Activated T-cell treated with anti-CD3 and anti-CD28 coated beads, Interleukin-2, amount 50 U/mL, for 24 hours (primary cell): ENCODE measurements around the gene CD244.

Source experiments
- DNase-seq: peaks from one replicate; pipeline ENCODE4 v3.0.0-alpha.2; 2020
- H3K27ac Mint-ChIP-seq: 2 replicates; pipeline ENCODE4 v1.8.0; 2020; ENCODE audit warnings: mild to moderate bottlenecking, mixed read lengths
- H3K27me3 Mint-ChIP-seq: 2 replicates; pipeline ENCODE4 v1.8.0; 2020; ENCODE audit warnings: mixed read lengths
- H3K36me3 Mint-ChIP-seq: 2 replicates; pipeline ENCODE4 v1.8.0; 2020; ENCODE audit warnings: low read depth, mixed read lengths
- H3K4me1 Mint-ChIP-seq: 2 replicates; pipeline ENCODE4 v1.8.0; 2020; ENCODE audit warnings: low read depth, mixed read lengths
- H3K4me3 Mint-ChIP-seq: 2 replicates; pipeline ENCODE4 v1.8.0; 2020; ENCODE audit warnings: mild to moderate bottlenecking, moderate library complexity, mixed read lengths
- H3K9me3 Mint-ChIP-seq: 2 replicates; pipeline ENCODE4 v1.8.0; 2020; ENCODE audit warnings: mixed read lengths

Gene CD244

DNA sequence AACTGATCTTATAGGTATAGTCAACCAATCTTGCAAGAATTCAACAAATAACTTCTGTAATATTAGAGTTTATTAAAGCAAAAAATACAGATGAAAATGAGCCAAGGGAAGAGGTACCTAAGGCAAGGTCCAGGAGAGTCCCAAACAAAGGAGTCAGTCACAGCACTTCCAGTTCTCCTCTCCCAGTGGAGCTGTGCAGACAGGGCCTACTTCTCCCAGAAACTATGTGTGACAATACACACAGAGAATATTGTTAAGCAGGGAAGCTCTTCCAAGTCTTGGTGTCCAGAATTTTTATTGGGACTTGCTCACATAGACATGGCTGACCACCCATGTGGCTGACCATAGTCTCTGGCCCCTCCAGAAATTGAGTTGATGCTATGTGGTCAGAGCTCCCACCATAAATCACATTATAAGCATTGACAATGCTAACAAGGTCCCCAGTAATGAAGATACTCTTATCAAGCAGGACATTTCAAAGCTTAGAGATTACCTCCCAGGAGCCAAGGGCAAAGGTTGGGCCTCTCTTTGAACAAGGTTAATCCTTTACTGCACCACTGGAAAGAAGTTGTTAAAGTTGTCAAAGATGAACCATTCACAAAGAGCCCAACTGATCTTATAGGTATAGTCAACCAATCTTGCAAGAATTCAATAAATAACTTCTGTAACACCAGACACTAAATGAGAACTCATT lies 3.5 kb upstream of the CD244 start:
- H3K4me3 Mint-ChIP-seq: no peak overlapping the region
- peaks cover 30% of the 10 kb centered on the region for H3K4me1 Mint-ChIP-seq
- no peak overlapping the region for H3K27ac Mint-ChIP-seq
- no peaks in the 10 kb centered on the region for H3K9me3 Mint-ChIP-seq
- no peak for DNase-seq
- no peaks in the 10 kb centered on the region for H3K36me3 Mint-ChIP-seq
- H3K27me3 Mint-ChIP-seq: no peaks in the 10 kb centered on the region

DNA sequence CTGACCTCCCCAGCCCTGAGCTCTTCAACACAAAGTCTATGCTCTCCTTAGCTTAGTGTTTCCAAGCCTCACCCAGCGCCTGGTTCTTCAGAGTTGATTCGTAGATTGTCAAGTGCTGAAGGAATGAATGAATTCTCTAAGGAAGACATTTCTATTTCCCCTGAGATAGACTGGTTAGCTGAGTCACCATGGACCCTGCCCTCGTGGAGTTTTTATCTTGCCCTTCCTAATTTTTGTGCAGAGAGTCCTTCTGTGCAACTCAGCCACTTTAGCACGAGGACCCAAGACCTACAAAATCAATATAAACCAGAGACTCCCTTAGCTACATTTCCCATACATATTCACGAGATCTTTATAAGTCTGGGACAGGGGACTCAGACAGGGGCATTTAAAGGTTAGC lies 2.6 kb upstream of the CD244 start:
- H3K9me3 Mint-ChIP-seq: no peaks in the 10 kb centered on the region
- peaks cover 30% of the 10 kb centered on the region for H3K4me1 Mint-ChIP-seq
- no peaks in the 10 kb centered on the region for H3K27me3 Mint-ChIP-seq
- no peak overlapping the region for H3K27ac Mint-ChIP-seq
- H3K4me3 Mint-ChIP-seq: no peak overlapping the region
- H3K36me3 Mint-ChIP-seq: no peaks in the 10 kb centered on the region
- no peak for DNase-seq

DNA sequence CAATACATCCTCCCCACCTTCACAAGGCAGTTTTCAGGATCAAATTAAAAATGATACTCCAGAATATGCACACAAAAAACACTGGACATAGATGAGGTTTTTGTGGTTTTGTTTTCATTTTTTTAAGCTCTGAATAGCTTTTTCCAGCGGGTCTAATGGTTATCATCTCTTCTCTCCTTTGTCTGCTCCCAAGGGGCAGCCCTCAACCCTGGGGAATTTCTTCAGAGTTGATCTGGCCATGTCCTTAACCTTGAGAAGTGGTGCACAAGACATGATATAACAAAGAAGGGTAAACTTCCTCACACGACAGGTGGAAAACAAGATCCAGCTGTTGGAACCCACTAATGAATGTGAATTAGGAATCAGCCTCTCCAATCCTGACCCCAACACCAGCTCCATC lies 1.5 kb upstream of the CD244 start:
- no peak for DNase-seq
- H3K36me3 Mint-ChIP-seq: no peaks in the 10 kb centered on the region
- H3K27me3 Mint-ChIP-seq: no peaks in the 10 kb centered on the region
- no peaks in the 10 kb centered on the region for H3K9me3 Mint-ChIP-seq
- H3K4me3 Mint-ChIP-seq: no peak overlapping the region
- peaks cover 30% of the 10 kb centered on the region for H3K4me1 Mint-ChIP-seq
- no peak overlapping the region for H3K27ac Mint-ChIP-seq

DNA sequence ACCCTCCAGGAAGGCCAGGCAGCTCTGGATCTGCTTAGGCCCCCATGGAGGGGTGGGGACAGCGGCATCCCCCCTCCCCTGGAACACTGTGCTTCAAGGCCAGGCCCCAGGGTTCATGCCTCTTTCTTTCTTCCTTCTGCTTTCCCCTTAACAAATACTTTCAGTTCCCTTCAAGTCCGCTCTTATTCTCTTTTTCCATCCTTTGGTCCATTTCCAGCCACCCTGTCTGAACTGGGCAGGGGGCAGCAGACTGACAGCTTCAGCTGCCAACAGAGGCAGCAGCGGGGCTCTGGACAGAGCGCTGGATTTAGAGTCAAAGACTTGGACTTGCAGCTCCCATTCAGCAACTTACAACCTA lies 1.1 kb upstream of the CD244 start:
- no peak overlapping the region for H3K27ac Mint-ChIP-seq
- H3K27me3 Mint-ChIP-seq: no peaks in the 10 kb centered on the region
- H3K4me3 Mint-ChIP-seq: no peak overlapping the region
- no peaks in the 10 kb centered on the region for H3K36me3 Mint-ChIP-seq
- H3K9me3 Mint-ChIP-seq: no peaks in the 10 kb centered on the region
- peaks cover 31% of the 10 kb centered on the region for H3K4me1 Mint-ChIP-seq
- DNase-seq: no peak

DNA sequence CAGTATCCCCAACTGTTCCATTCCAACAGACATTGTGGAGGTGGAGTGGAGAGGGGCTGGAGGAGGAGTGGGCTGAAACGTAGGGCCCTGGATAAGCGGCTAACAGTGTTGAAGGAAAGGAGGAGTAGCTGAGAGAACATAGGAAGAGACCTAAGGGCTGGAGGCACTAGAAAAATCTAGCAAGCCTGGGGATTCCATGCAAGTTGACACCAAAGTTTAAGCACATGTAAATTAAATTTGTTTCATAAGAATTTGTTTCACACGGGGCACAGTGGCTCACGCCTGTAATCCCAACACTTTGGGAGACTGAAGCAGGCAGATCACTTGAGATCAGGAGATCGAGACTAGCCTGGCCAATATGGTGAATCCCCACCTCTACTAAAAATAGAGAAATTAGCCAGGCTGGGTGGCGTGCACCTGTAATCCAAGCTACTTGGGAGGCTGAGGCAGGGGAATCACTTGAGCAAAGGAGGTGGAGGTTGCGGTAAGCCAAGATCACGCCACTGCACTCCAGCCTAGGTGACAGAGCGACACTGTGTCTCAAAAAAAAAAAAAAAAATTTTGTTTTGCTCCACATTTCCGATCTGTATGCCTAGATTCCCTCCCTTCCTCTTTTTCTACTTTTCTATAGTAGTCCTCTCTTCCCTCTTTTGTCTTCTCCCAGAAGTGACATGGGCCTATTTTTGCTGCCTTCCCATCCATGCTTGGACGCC lies 530 bp upstream of the CD244 start:
- no peak overlapping the region for H3K27ac Mint-ChIP-seq
- H3K4me3 Mint-ChIP-seq: no peak overlapping the region
- DNase-seq: no peak
- no peaks in the 10 kb centered on the region for H3K9me3 Mint-ChIP-seq
- H3K4me1 Mint-ChIP-seq: peaks cover 31% of the 10 kb centered on the region
- H3K36me3 Mint-ChIP-seq: no peaks in the 10 kb centered on the region
- H3K27me3 Mint-ChIP-seq: no peaks in the 10 kb centered on the region

DNA sequence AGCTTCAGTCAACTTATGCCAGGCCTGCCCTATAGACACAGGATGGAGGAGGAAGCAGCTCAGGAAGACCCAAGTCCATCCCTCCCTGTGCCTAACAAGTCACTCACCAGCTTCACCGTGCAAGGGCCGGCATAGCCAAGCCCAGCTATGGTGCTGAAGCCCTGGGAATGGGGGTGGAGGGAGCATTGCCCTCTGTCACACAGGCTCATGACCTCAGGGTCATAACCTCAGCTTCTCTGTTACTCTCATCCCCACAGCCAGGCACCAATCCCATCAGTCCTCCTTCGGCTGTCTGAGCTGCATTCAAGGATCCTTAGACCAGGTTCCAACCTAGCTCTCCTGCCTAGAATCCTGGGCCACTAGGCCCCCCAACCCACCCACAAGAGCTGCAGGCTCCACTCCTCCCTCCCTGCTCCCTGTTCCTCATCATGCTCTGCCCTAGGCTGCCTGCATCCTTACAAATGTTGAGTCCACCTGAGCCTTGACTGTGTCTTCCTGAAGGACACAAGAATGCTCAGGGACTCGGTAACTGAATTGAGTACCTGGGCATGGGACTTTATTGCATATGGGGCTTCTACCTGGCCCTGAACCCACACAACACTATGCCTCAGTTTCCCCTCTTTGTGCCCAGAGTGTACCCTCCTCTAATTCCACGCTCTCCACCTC lies 1.7 kb downstream of the CD244 start:
- H3K4me3 Mint-ChIP-seq: no peak overlapping the region
- H3K27ac Mint-ChIP-seq: no peak overlapping the region
- no peaks in the 10 kb centered on the region for H3K27me3 Mint-ChIP-seq
- no peaks in the 10 kb centered on the region for H3K9me3 Mint-ChIP-seq
- no peak for DNase-seq
- peaks cover 26% of the 10 kb centered on the region for H3K4me1 Mint-ChIP-seq
- no peaks in the 10 kb centered on the region for H3K36me3 Mint-ChIP-seq

DNA sequence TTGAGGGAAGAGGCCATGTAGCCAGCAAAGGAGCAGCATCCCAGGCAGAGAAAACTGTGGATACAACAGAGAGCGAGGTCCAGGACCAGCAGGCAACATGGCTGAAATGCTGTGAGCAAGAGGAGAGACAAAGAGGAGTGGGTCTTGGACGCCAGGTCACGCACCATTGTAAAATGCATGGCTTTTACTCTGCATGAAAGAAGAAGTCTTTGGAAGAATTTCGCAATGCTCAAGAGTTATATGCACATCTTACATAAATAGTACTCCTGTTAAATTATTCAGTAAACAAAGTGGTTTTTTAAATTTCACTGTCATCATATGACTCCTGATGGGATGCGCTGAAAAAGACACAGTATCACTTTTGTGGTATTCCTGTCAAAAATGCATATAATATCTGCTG lies 3.5 kb downstream of the CD244 start:
- H3K4me1 Mint-ChIP-seq: peaks cover 24% of the 10 kb centered on the region
- H3K27me3 Mint-ChIP-seq: no peaks in the 10 kb centered on the region
- no peaks in the 10 kb centered on the region for H3K9me3 Mint-ChIP-seq
- H3K27ac Mint-ChIP-seq: no peak overlapping the region
- DNase-seq: no peak
- no peak overlapping the region for H3K4me3 Mint-ChIP-seq
- H3K36me3 Mint-ChIP-seq: no peaks in the 10 kb centered on the region

DNA sequence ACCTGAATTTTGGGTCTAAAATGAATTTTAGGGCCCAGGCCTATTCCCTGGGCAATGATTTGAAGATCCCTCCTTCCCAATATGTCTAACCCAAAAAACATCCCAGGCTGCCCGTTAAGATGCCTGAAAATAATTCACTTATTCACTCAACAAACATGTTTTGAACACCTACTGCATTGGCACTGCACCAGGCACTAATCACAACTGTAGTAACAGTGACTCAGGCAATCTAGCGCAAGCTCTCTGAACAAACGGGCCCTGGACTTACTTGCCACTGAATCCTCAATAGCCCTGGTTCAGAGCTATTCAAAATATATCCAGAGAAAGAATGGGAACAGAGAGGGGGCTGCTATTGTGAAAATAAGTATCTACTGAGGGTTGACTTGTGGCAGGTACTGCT lies 4.2 kb downstream of the CD244 start:
- Mint-ChIP-seq H3K4me1 (peaks cover 20% of the 10 kb centered on the region), H3K9me3 (no peaks in the 10 kb centered on the region), H3K27ac (no peak overlapping the region), H3K4me3 (no peak overlapping the region), H3K36me3 (no peaks in the 10 kb centered on the region), H3K27me3 (no peaks in the 10 kb centered on the region)
- no peak for DNase-seq

DNA sequence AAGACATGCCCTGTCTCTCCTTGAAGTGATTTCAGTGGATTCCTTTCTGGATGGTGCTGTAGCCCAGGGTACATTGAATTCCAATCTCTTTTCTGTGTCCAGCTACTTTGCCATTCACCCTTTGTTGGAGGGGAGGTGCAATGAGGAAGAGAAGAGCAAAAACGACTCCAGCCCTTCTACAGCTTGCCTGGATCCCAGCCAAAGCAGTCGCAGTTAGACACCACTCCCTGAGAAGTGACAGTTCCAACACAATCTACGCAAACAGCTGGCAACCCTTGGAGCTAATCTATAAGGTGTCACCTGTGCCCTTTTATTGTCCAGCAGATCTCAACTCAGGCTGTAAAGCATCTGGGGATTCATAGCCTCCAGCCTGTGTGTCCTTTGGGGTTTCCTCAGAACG lies 4.6 kb downstream of the CD244 start:
- no peaks in the 10 kb centered on the region for H3K9me3 Mint-ChIP-seq
- no peak for DNase-seq
- H3K4me1 Mint-ChIP-seq: peaks cover 18% of the 10 kb centered on the region
- H3K27me3 Mint-ChIP-seq: no peaks in the 10 kb centered on the region
- H3K4me3 Mint-ChIP-seq: no peak overlapping the region
- no peak overlapping the region for H3K27ac Mint-ChIP-seq
- no peaks in the 10 kb centered on the region for H3K36me3 Mint-ChIP-seq

DNA sequence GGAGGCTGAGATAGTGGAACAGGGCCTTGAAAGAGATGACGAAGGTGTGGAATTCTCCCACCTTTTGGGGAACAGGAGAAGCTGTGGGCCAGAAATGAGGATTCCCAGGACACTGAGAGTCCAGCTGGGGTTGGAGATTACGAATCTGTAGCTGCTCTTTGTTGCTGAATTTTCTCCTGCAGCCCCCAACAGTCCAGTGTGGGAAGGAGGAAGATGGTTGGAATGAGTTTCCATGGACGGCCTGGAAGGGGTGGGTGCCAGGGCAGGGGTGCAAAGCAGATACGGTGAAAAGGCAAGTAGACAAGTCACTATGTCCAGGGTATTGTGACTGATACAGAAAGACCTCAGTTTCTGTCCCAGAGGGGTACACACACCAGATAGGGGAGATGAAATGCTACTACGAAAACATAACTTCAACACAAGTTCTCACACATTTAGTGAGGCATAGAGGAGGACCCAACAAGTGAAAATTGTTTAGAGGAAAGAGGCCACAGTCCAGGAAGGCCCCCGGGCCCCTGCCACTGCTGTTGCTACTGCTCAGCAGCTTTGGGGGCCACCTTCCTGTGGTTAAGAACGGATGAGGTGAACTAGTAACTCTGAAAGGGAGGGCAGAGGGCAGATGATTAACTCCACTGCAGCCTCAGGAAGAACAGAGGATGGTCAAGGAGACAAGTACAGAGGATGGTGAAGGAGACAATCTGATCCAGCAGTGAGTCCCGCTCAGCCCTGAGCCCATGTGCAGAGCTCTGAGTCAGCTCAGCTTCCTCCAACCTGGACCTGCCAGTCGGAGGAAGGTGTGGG lies 7.3 kb downstream of the CD244 start:
- peaks cover 4% of the 10 kb centered on the region for H3K4me1 Mint-ChIP-seq
- no peaks in the 10 kb centered on the region for H3K36me3 Mint-ChIP-seq
- no peaks in the 10 kb centered on the region for H3K27me3 Mint-ChIP-seq
- no peaks in the 10 kb centered on the region for H3K9me3 Mint-ChIP-seq
- H3K27ac Mint-ChIP-seq: no peak overlapping the region
- H3K4me3 Mint-ChIP-seq: no peak overlapping the region
- DNase-seq: no peak

DNA sequence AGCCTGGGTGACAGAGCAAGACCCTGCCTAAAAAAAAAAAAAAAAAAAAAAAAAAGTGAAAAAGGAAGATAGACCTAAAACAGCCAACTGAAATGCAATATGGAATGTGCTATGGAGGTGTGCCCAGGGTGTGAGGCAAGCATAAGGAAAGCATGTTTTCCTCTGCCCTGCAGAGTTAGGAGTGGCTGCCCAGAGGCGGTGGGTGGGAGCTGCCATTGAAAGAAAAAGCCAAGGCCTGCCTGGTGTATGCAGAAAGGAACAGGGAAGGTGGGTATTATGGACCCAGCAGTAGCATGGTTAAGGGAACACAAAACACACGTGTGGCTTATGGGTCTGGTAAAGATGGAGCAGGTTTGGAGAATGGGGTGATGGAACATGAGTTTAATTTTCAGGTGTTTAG lies 8.9 kb downstream of the CD244 start:
- no peak overlapping the region for H3K4me3 Mint-ChIP-seq
- H3K36me3 Mint-ChIP-seq: no peaks in the 10 kb centered on the region
- no peak for DNase-seq
- no peaks in the 10 kb centered on the region for H3K9me3 Mint-ChIP-seq
- peaks cover 3% of the 10 kb centered on the region for H3K4me1 Mint-ChIP-seq
- H3K27ac Mint-ChIP-seq: no peak overlapping the region
- H3K27me3 Mint-ChIP-seq: no peaks in the 10 kb centered on the region

DNA sequence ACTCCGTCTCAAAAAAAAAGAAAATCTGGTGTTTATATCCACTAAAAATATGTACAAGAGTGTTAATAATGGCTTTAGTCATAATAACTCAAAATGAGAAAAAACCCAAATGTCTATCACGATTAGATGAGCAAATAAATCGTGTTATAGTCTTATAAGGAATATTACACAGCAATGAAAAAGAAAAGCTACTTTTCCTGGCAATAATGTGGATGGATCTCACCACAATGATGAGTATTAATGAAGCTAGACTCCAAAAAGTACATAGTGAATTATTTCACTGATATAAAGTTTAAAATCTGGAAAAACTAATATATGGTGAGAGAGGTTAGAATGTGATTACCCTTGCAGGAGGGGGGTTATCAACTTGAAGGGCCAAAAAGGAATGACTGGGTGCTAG lies 9.7 kb downstream of the CD244 start:
- Mint-ChIP-seq H3K4me3 (no peak overlapping the region), H3K9me3 (no peaks in the 10 kb centered on the region), H3K27me3 (no peaks in the 10 kb centered on the region), H3K4me1 (peaks cover 3% of the 10 kb centered on the region), H3K27ac (no peak overlapping the region), H3K36me3 (no peaks in the 10 kb centered on the region)
- no peak for DNase-seq

DNA sequence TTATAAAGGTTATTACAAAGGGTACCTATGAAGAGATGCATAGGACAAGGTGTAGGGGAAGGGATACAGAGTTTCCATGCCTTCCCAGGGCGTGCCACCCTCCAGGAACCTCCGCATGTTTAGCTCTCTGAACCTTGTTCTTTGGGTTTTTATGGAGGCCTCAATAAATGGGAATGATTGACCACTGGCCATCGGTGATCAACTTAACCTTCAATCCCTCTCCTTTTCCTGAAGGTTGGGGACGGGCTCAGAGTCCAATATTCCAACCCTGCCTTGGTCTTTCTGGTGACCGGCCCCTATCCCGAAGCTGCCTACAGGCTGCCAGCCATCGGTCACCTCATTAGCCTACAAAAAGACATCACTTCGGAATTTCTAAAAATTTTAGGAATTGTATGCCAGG lies 11.7 kb downstream of the CD244 start:
- Mint-ChIP-seq H3K9me3 (no peaks in the 10 kb centered on the region), H3K27ac (no peak overlapping the region), H3K36me3 (no peaks in the 10 kb centered on the region), H3K27me3 (no peaks in the 10 kb centered on the region), H3K4me3 (no peak overlapping the region), H3K4me1 (peaks cover 3% of the 10 kb centered on the region)
- no peak for DNase-seq

DNA sequence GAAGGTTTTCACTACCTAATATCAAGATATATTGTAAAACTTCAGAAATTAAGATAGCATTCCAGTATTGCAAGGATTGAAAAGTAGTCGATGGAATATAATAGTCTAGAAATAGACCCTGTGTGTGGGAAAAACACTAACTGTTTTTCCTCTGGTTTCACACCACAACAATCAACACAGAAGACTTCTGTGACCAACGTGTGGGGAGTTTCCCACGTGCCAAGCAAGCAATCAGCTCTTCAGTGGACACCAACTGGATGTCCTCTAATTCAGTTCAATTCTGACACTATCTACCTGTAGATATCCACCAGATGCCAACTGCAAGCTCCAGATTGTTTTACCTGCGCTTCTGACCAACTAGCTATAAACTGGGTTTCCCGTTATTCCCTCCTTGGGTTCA lies 12.1 kb downstream of the CD244 start:
- Mint-ChIP-seq H3K9me3 (no peaks in the 10 kb centered on the region), H3K27ac (no peak overlapping the region), H3K4me3 (no peak overlapping the region), H3K36me3 (no peaks in the 10 kb centered on the region), H3K4me1 (peaks cover 3% of the 10 kb centered on the region), H3K27me3 (no peaks in the 10 kb centered on the region)
- DNase-seq: no peak

DNA sequence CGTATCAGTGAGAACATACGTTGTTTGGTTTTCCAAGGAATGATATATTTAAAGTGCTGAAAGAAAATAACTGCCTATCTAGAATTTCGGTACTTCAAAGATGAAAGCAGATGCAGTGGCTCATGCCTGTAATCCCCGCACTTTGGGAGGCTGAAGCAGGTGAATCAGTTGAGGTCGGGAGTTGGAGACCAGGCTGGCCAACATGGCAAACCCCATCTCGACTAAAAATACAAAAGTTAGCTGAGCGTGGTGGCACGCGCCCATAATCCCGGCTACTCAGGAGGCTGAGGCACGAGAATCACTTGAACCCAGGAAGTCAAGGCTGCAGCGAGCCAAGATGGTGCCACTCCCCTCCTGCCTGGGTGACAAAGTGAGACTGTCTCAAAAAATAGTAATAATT lies 16.4 kb downstream of the CD244 start:
- Mint-ChIP-seq H3K4me1 (peaks cover 6% of the 10 kb centered on the region), H3K4me3 (no peak overlapping the region), H3K27me3 (no peaks in the 10 kb centered on the region), H3K27ac (no peak overlapping the region), H3K36me3 (no peaks in the 10 kb centered on the region), H3K9me3 (no peaks in the 10 kb centered on the region)
- no peak for DNase-seq
